HL-60 (cell line): ENCODE data around the gene POLA2.

Source experiments
- DNase-seq, 2 experiments: peaks; one replicate each; pipeline ENCODE4 v3.0.0-alpha.2; 2010 to 2020; ENCODE audit warnings: low read depth in 1 of 2, low spot score in 1 of 2
- H3K27ac ChIP-seq: fragments of 250-450 bp; sonication (Bioruptor Pico); replicated peaks from 2 replicates; pipeline ENCODE4 v1.5.1; 2020; ENCODE audit warnings: mild to moderate bottlenecking, moderate library complexity
- H3K27me3 ChIP-seq: fragments of 250-450 bp; sonication (Bioruptor Pico); 2 replicates; pipeline ENCODE4 v1.5.1; 2021; ENCODE audit warnings: mild to moderate bottlenecking, moderate library complexity; ENCODE audit not compliant: insufficient read depth, poor library complexity, severe bottlenecking
- H3K4me3 ChIP-seq: replicated peaks from 2 replicates; pipeline ENCODE4 v1.5.1; 2011; ENCODE audit warnings: mild to moderate bottlenecking, control low read depth, low read length; ENCODE audit not compliant: insufficient read depth
- GABPA ChIP-seq: IDR thresholded peaks from 2 replicates; pipeline ENCODE4 v1.6.1; 2012; ENCODE audit warnings: low read depth
- POLR2AphosphoS5 ChIP-seq: IDR thresholded peaks from 2 replicates; pipeline ENCODE4 v1.6.1; 2012; ENCODE audit warnings: low read depth
- SPI1 ChIP-seq: IDR thresholded peaks from 2 replicates; pipeline ENCODE4 v1.6.1; 2012; ENCODE audit warnings: low read depth, mild to moderate bottlenecking, borderline replicate concordance
- TF ChIP-seq, protein P1 (sequence below): IDR thresholded peaks from one replicate; pipeline ENCODE4 v1.5.1; 2011; ENCODE audit warnings: low read length, control low read depth, inconsistent platforms; ENCODE audit not compliant: insufficient read depth
- TF ChIP-seq, protein P2 (sequence below): IDR thresholded peaks from 2 replicates; pipeline ENCODE4 v1.6.1; 2012; ENCODE audit warnings: low read depth; ENCODE audit not compliant: insufficient replicate concordance

POLA2 gene

DNA sequence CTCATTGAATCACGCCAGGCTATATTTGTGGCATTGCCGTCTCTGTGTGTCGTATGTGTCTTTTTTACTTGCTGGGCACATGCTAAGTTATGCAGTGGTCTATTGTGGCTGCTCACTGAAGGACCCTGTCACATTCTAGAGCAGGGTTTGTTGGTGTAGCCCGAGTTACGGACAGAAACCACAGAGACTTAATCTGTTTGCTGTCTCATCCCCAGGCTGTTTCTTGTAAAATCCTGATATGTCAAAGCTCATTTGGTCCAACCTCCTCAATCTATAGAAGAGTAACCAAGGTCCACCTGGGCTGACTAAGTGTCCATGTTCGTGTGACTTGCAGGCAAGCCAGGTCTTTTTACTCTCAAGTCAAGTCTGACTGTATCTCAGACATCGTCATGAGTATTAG is 76.9 kb downstream of the POLA2 start:
- no peak for DNase-seq
- Histone ChIP-seq H3K27me3 (no peaks in the 10 kb centered on the region), H3K27ac (no peak overlapping the region), H3K4me3 (no peak overlapping the region)
- no peak for TF ChIP-seq GABPA
- TF ChIP-seq, protein P1, sequence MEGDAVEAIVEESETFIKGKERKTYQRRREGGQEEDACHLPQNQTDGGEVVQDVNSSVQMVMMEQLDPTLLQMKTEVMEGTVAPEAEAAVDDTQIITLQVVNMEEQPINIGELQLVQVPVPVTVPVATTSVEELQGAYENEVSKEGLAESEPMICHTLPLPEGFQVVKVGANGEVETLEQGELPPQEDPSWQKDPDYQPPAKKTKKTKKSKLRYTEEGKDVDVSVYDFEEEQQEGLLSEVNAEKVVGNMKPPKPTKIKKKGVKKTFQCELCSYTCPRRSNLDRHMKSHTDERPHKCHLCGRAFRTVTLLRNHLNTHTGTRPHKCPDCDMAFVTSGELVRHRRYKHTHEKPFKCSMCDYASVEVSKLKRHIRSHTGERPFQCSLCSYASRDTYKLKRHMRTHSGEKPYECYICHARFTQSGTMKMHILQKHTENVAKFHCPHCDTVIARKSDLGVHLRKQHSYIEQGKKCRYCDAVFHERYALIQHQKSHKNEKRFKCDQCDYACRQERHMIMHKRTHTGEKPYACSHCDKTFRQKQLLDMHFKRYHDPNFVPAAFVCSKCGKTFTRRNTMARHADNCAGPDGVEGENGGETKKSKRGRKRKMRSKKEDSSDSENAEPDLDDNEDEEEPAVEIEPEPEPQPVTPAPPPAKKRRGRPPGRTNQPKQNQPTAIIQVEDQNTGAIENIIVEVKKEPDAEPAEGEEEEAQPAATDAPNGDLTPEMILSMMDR: no peak
- TF ChIP-seq, protein P2, sequence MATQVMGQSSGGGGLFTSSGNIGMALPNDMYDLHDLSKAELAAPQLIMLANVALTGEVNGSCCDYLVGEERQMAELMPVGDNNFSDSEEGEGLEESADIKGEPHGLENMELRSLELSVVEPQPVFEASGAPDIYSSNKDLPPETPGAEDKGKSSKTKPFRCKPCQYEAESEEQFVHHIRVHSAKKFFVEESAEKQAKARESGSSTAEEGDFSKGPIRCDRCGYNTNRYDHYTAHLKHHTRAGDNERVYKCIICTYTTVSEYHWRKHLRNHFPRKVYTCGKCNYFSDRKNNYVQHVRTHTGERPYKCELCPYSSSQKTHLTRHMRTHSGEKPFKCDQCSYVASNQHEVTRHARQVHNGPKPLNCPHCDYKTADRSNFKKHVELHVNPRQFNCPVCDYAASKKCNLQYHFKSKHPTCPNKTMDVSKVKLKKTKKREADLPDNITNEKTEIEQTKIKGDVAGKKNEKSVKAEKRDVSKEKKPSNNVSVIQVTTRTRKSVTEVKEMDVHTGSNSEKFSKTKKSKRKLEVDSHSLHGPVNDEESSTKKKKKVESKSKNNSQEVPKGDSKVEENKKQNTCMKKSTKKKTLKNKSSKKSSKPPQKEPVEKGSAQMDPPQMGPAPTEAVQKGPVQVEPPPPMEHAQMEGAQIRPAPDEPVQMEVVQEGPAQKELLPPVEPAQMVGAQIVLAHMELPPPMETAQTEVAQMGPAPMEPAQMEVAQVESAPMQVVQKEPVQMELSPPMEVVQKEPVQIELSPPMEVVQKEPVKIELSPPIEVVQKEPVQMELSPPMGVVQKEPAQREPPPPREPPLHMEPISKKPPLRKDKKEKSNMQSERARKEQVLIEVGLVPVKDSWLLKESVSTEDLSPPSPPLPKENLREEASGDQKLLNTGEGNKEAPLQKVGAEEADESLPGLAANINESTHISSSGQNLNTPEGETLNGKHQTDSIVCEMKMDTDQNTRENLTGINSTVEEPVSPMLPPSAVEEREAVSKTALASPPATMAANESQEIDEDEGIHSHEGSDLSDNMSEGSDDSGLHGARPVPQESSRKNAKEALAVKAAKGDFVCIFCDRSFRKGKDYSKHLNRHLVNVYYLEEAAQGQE: no peak
- TF ChIP-seq SPI1: no peak
- no peak for TF ChIP-seq POLR2AphosphoS5

- DNase-seq: no peak
- TF ChIP-seq GABPA (no peak), POLR2AphosphoS5 (no peak), SPI1 (no peak)
- TF ChIP-seq, protein P2: no peak
- TF ChIP-seq, protein P1: no peak
- H3K27ac ChIP-seq: no peak overlapping the region
Observed at GRCh38 chr11:65340226-65340625, 78.5 kb downstream of the POLA2 start.

DNA sequence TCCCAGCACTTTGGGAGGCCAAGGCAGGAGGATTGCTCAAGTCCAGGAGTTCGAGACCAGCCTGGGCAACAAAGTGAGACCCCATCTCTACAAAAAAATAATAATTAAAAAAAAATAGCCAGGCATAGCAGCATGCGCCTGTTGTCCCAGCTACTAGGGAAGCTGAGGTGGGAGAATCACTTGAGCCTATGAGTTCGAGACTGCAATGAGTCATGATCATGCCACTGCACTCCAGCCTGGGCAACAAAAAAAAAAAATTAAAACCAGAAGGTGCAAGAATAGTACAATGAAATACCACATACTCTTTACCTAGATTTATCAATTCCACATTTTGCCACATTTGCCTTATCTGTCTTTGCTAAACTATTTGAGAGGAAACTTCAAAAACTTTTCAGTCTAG is 80.1 kb downstream of the POLA2 start:
- DNase-seq: no peak
- TF ChIP-seq, protein P1: no peak
- TF ChIP-seq, protein P2: no peak
- TF ChIP-seq POLR2AphosphoS5 (no peak), GABPA (no peak), SPI1 (no peak)
- no peaks in the 10 kb centered on the region for H3K27me3 ChIP-seq
- H3K27ac ChIP-seq: no peak overlapping the region
- H3K4me3 ChIP-seq: no peak overlapping the region

More at GRCh38 chr11:65340226-65340625, 78.5 kb downstream of the POLA2 start:
- H3K27me3 ChIP-seq: no peaks in the 10 kb centered on the region
- H3K4me3 ChIP-seq: no peak overlapping the region
